ENCODE results near the gene OSBPL2. TPM values are rescaled to one million over a fixed set of nuclear protein-coding genes. Genes with fewer than 3 reads are reported as not detected.

The OSBPL2 gene
- total RNA-seq, 1 experiment from 2014 or later, result 18.4 TPM

DNA sequence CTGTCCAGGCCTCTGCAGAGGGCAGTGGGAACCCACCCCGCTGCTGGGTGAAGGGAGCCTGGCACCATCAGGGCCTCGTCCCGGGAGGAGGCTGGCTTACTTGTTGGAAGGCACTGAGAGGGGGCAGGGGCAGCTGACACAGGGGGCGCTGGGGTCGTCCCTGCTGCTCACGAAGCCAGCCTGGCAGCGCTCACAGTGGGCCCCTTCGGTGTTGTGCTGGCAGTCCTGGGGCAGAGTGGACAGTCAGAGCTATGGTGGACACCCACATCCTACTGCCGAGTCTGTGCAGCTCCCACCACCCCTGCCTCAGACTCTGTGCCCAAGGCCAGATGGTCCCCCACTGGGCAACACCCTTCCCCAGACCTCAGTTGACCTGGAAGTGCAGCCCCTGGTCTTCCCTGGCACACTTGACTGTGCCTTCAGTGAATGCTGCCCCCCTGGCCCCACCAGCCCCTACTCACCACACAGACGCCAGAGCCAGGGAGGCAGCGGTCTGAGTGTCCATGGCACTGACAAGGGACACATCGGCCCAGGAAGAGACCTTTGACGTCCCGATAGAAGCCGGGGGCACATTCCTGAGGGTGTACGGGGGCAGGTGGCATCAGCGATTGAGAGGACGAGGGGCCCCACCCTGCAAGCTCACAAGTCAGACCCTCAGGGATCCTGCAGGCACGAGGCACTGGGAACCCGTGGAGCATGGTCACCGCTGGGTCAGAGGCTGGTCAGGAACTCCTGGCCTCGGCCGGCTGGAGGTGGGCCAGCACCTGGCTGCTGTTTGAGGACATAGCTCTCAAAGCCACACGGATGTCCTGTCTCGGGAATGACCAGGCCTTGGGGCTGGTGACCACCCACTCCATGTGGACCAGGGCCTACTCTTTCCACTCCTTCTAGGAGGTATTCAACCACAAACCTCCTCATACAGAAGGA, 85.9 kb downstream of the OSBPL2 start:
- no peak for DNase-seq
- H3K9me3 ChIP-seq, result no peaks in the 10 kb centered on the region
- H3K4me3 ChIP-seq, result no peak overlapping the region
- H3K36me3 ChIP-seq, result peaks cover 49% of the 10 kb centered on the region
- H3K27me3 ChIP-seq, result no peaks in the 10 kb centered on the region

- Histone ChIP-seq H3K27me3 (no peaks in the 10 kb centered on the region), H3K4me3 (no peak overlapping the region), H3K36me3 (peaks cover 59% of the 10 kb centered on the region), H3K9me3 (no peaks in the 10 kb centered on the region)
- DNase-seq, result no peak
Observed at GRCh38 chr20:62325172-62325905, 87.0 kb downstream of the OSBPL2 start.

GRCh38 chr20:62326559-62326958, 88.2 kb downstream of the OSBPL2 start:
- DNase-seq, result no peak
- H3K27me3 ChIP-seq, result no peaks in the 10 kb centered on the region
- H3K36me3 ChIP-seq, result peaks cover 61% of the 10 kb centered on the region
- no peaks in the 10 kb centered on the region for H3K9me3 ChIP-seq
- H3K4me3 ChIP-seq, result no peak overlapping the region

DNA sequence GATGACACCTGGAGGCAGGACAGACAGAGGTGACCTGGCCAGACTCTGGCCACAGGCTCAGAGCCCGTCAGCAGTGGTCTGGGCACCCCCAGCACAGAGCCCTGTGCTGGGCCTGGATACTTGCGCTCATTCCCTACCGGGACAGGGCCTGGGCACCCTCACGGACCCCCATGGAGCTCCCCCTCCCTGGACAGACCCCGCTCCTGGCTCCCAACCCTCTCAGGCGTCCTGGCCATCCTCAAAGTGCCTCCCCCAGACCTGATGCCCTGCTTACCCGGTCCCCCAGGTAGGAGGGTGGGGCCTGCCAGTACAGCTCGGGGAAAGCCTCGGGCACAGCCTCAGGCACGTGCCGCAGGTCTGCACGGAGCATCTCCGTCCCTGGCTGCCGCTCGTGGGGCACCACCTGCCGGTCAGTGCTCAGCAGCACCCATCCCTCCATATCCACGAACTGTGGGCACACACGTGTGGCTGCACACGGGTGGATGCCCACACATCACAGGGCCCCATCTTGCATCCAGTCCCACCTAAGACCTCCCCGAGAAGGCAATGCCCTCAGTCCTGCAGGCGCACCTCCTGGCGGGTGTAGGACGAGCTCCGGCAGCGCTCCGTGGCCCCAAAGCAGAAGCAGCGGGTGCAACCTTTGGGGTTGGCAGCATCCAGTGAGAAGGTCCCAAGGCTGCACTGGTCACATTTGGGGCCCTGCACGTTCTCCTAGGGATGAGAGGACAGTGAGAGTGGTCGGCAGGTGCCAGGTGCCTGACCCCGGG, 88.8 kb downstream of the OSBPL2 start:
- DNase-seq, result no peak
- H3K9me3 ChIP-seq, result no peaks in the 10 kb centered on the region
- H3K36me3 ChIP-seq, result peaks cover 60% of the 10 kb centered on the region
- H3K4me3 ChIP-seq, result no peak overlapping the region
- H3K27me3 ChIP-seq, result no peaks in the 10 kb centered on the region

DNA sequence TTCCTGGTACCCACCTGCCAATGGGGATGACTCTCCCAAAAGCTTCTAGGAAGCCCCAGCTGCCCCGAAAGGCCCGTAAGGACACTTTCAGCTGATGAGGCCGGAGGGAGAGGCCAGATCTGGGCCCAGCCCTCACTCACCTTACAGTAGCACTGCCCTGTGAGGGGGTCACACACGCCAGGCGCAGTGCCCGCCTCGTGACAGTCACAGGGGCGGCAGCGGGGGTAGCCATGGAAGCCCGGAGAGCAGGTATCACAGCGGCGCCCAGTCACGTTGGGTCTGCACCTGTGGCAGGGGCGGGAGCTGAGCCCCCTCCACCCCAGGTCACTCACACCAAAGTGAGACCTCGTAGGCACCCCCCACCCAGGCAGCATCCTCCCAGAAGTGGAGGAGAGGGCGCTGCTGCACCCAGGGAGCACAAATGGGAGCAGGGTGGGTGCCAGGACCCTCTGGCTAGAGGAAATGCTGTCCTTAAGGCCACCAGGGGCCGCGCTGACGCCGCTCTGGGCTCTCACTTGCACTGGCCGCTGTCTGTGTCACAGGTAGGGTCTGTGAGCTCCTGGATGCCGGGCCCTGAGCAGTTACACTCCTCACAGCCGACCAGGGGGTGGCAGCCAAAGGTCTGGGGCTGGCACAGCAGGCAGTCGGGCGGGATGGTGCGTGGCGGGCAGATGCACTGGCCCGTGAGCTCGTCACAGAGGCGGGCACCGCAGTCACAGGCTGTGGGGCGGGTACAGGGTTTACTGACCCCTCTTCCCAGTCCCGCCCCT, 89.6 kb downstream of the OSBPL2 start:
- Histone ChIP-seq H3K27me3 (no peaks in the 10 kb centered on the region), H3K36me3 (peaks cover 59% of the 10 kb centered on the region)

DNA sequence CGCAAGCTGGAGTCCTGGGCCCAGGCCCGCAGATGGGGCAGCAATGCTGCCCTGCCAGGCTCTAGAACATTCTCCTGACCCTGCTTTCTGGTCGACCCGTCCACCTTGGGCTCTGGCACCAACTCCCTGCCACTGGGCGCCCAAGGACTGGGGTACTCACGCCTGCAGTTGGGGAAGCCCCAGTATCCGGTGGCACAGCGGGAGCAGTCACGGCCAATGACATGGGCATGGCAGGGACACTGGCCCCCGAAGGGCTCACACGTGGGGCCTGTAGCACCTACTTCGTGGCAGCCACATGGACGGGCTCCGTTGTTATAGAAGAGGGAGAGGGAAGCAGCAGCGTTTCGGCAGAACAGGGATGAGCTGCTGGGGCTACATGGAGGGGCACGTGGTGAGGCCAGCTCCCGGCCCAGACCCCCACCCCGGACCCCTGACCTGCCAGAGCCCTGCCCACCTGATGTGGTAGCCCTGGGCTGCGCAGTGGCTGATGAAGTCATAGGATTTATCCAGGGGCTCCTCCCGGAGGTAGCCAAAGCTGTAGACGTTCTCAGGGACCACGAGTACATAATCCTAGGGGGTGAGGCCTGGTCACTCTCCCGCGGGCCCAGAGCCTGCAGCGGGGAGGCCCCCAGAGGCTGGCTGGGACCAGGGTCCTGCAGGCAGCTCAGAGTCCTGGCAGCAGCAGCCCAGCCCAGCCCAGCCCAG, 90.5 kb downstream of the OSBPL2 start:
- DNase-seq, result no peak
- no peaks in the 10 kb centered on the region for H3K27me3 ChIP-seq
- peaks cover 56% of the 10 kb centered on the region for H3K36me3 ChIP-seq
- no peak overlapping the region for H3K4me3 ChIP-seq
- H3K9me3 ChIP-seq, result no peaks in the 10 kb centered on the region

More for the DNA sequence above, 89.6 kb downstream of the OSBPL2 start:
- no peak overlapping the region for H3K4me3 ChIP-seq
- no peak for DNase-seq
- no peaks in the 10 kb centered on the region for H3K9me3 ChIP-seq

- H3K4me3 ChIP-seq, result no peak overlapping the region
- H3K27me3 ChIP-seq, result no peaks in the 10 kb centered on the region
- no peaks in the 10 kb centered on the region for H3K9me3 ChIP-seq
- DNase-seq, result no peak
- H3K36me3 ChIP-seq, result peaks cover 58% of the 10 kb centered on the region
Observed at GRCh38 chr20:62329389-62330377, 91.4 kb downstream of the OSBPL2 start.

- H3K9me3 ChIP-seq, result no peaks in the 10 kb centered on the region
- no peak for DNase-seq
- H3K27me3 ChIP-seq, result no peaks in the 10 kb centered on the region
- H3K36me3 ChIP-seq, result peaks cover 55% of the 10 kb centered on the region
- no peak overlapping the region for H3K4me3 ChIP-seq
Observed at GRCh38 chr20:62330576-62331317, 92.4 kb downstream of the OSBPL2 start.

DNA sequence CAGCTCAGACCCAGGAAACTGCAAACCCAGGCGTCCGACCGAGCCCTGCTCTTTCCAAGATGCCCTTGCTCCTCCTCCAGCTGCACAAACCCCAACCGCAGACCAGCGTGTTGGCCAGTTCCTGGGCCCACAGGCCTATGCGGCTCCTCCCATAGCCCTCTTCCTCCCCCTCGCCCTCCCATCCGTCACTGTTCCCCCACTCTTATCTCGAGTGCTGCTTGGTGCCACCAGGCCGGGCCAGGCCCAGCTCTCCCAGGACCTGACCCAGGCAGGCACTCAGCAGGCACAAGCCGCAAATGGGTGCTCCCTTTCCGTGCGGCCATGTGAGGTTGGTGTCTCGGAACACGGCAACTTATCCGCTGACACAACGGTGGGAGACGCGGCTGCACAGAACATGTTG, 93.0 kb downstream of the OSBPL2 start:
- Histone ChIP-seq H3K4me3 (no peak overlapping the region), H3K36me3 (peaks cover 56% of the 10 kb centered on the region), H3K27me3 (no peaks in the 10 kb centered on the region), H3K9me3 (no peaks in the 10 kb centered on the region)
- DNase-seq, result no peak

GRCh38 chr20:62332421-62332820, 94.1 kb downstream of the OSBPL2 start:
- Histone ChIP-seq H3K4me3 (no peak overlapping the region), H3K27me3 (no peaks in the 10 kb centered on the region), H3K9me3 (no peaks in the 10 kb centered on the region), H3K36me3 (peaks cover 51% of the 10 kb centered on the region)
- DNase-seq, result no peak

GRCh38 chr20:62332989-62333819, 94.9 kb downstream of the OSBPL2 start:
- DNase-seq, result no peak
- Histone ChIP-seq H3K36me3 (peaks cover 52% of the 10 kb centered on the region), H3K9me3 (no peaks in the 10 kb centered on the region), H3K27me3 (no peaks in the 10 kb centered on the region), H3K4me3 (no peak overlapping the region)

- Histone ChIP-seq H3K27me3 (no peaks in the 10 kb centered on the region), H3K4me3 (no peak overlapping the region), H3K36me3 (peaks cover 53% of the 10 kb centered on the region), H3K9me3 (no peaks in the 10 kb centered on the region)
- no peak for DNase-seq
Observed at GRCh38 chr20:62333820-62334595, 95.7 kb downstream of the OSBPL2 start.

DNA sequence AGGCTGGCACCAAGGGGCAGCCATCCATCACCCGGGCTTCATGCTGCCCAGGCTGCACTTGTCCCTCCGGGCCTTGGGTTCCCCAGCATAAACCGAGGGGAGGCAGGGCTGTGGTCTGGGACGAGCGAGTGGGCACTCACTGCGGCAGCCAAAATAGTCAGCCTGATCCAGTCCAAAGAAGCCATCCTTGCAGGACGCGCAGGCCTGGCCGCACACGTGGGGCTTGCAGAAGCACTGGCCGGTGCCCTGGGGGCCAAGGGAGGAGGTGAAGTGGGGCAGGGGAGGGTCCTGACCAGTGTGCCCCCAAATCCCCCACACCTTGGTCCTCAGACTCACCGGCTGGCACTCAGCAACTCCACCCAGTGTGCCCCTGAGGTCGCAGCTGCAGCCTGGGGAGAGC, 96.6 kb downstream of the OSBPL2 start:
- Histone ChIP-seq H3K27me3 (no peaks in the 10 kb centered on the region), H3K36me3 (peaks cover 52% of the 10 kb centered on the region), H3K9me3 (no peaks in the 10 kb centered on the region), H3K4me3 (no peak overlapping the region)
- DNase-seq, result no peak
